Heart left ventricle (tissue), 16 donors: ENCODE results near the gene ZNF865. TPM values are rescaled to one million over a fixed set of nuclear protein-coding genes. Genes with fewer than 3 reads are reported as not detected.
A peak's percentile ranks its signal among the peaks of the same experiment; 100 is the strongest.

Source experiments
- ATAC-seq, 4 donors: fragments of 200-7000 bp; cut with Tn5 transposase; one replicate each; pipeline ENCODE4 v1.9.1; 2020 to 2022; ENCODE audit warnings: moderate library complexity in 4 of 4, mild to moderate bottlenecking in 3 of 4, moderate number of reproducible peaks in 1 of 4
- DNase-seq, 5 donors: peaks; one replicate each; pipeline ENCODE4 v3.0.0-alpha.2; 2020
- H3K27ac ChIP-seq, 12 donors: fragments of 200-600 bp; sonication (generic) in 4 of 12; one replicate each; pipeline versions ENCODE4 v1.5.0 to v1.8.0; 2016 to 2022; ENCODE audit warnings: mild to moderate bottlenecking in 2 of 12
- H3K27me3 ChIP-seq, 9 donors: fragments of 200-600 bp; sonication (generic) in 2 of 9; one replicate each; pipeline versions ENCODE4 v1.5.1 to v1.8.0; 2016 to 2022; ENCODE audit warnings: mild to moderate bottlenecking in 3 of 9
- H3K36me3 ChIP-seq, 9 donors: fragments of 200-600 bp; sonication (generic) in 2 of 9; one replicate each; pipeline versions ENCODE4 v1.5.0 to v1.8.0; 2018 to 2022; ENCODE audit warnings: mild to moderate bottlenecking in 2 of 9
- H3K4me1 ChIP-seq, 12 donors: fragments of 200-600 bp; sonication (generic) in 4 of 12; one replicate each; pipeline versions ENCODE4 v1.5.0 to v1.8.0; 2016 to 2022; ENCODE audit warnings: mild to moderate bottlenecking in 3 of 12
- H3K4me3 ChIP-seq, 12 donors: fragments of 200-600 bp; sonication (generic) in 4 of 12; one replicate each; pipeline versions ENCODE4 v1.5.0 to v1.8.0; 2017 to 2022; ENCODE audit warnings: mild to moderate bottlenecking in 9 of 12, moderate library complexity in 4 of 12
- H3K9me3 ChIP-seq, 12 donors: fragments of 200-600 bp; sonication (generic) in 4 of 12; one replicate each; pipeline versions ENCODE4 v1.5.0 to v1.8.0; 2016 to 2022; ENCODE audit warnings: mild to moderate bottlenecking in 1 of 12
- CTCF ChIP-seq, 12 donors: fragments of 200-600 bp; sonication (generic) in 4 of 12; IDR thresholded peaks; one replicate each; pipeline versions ENCODE4 v1.5.0 to v1.8.0; 2018 to 2022; ENCODE audit warnings: antibody characterized with exemption in 12 of 12, mild to moderate bottlenecking in 5 of 12
- POLR2A ChIP-seq, 2 donors: fragments of 450-650 bp; IDR thresholded peaks; one replicate each; pipeline ENCODE4 v1.6.1; 2017; ENCODE audit warnings: antibody characterized with exemption in 2 of 2, mild to moderate bottlenecking in 2 of 2, moderate library complexity in 2 of 2
- WGBS, 4 donors: extraction: QIAGEN DNeasy Blood & Tissue Kit in 2 of 4; methylation state at CpG; one replicate each; pipeline versions ENCODE4 v1.1.5 to v1.1.7; 2013 to 2018; 5-methylcytosine and 5-hydroxymethylcytosine counted together
- intact Hi-C, 10 donors: fragments of 100-400 bp; cut with DNase I; formaldehyde crosslinking; loops; one replicate each; pipeline versions ENCODE4 v1.11.1 to v1.14.2; 2022
- polyA plus RNA-seq, 2 donors: library from polyadenylated mRNA; stranded (reverse); fragments of 200-250 nt; gene quantifications; one replicate each; pipeline ENCODE4 v1.2.3, GENCODE V29; 2013
- total RNA-seq, 9 donors: library from RNA; depleted of rRNA in 2 of 9; stranded (reverse); fragments of >200 nt in 2 of 9; fragmentation: NEBNext Ultra II Directional in 3 of 9; extraction: Animal tissue kit (Norgen Biotek cat#: 25700) in 3 of 9; gene quantifications; one replicate each; pipeline versions ENCODE4 v1.1.0 to v1.2.4, GENCODE V29; 2016 to 2023
- donor health status: ischemic (EF 13 %, LVEDD 7.1; RV severe dilation, severe dysfunction).
- donor health status: healthy with polysubstance abuse.
- donor health status: DM: no; HTN: yes; CAD: no.
- donor health status: DM: no; HTN: no; CAD: no.
- donor health status: ischemic (EF 25% LVEDD 6.9; RV normal size, moderate dysfunction).
- donor health status: ischemic (EF 25% LVEDD 5.7; RV mildly dilated, moderate dysfunction).
- donor health status: healthy.
- donor health status: DM: yes; HTN: yes; CAD: no.
- donor health status: ischemic (EF 35%, LVEDD 5.7; RV mildly dilated, moderate dysfunction).
- donor health status: nonischemic (EF 11% LVEDD 7.7; RV severe dilation, severe dysfunction).
- donor health status: DM: yes; HTN: yes; CAD: no.
- donor health status: PGD.
- donor health status: ischemic (EF 29% LVEDD 5.4; RV normal size, mild dysfunction).
- donor health status: nonischemic (EF 23%, LVEDD 6.1; RV moderate dilation, normal function).

Gene ZNF865
- total and polyA plus RNA-seq, 11 donors = 11.4 to 24.3 (median 14.2) TPM

- ATAC-seq = no peak
- peak overlapping the region in 3 of 12 donors; percentile 99 to 100 (median 100) for H3K27ac ChIP-seq
- no peak for TF ChIP-seq POLR2A (IDR thresholded peaks at IDR 0.05)
- no peak for TF ChIP-seq CTCF (IDR thresholded peaks at IDR 0.05)
- H3K27me3 ChIP-seq = no peaks in the 10 kb centered on the region
- no peaks in the 10 kb centered on the region for H3K9me3 ChIP-seq
- peaks cover 0 to 11% (median 0%) of the 10 kb centered on the region in 9 donors for H3K36me3 ChIP-seq
- intact Hi-C loops = loop anchor here in 2 of 10 donors (2.0 kb wide), 1 partner anchor 18 kb away; no protein-coding TSS in a partner anchor
- DNase-seq = peak in 2 of 5 donors; percentile 57 to 72
- peaks cover 10 to 43% (median 37%) of the 10 kb centered on the region in 12 donors for H3K4me1 ChIP-seq
- no peak overlapping the region for H3K4me3 ChIP-seq
- 74 to 81% (median 78%) methylated on average over 65 to 71 of the region's 71 CpGs for WGBS, 4 donors
Observed at GRCh38 chr19:55652311-55653128, 47.1 kb downstream of the ZNF865 start.

GRCh38 chr19:55653651-55654322 is 48.3 kb downstream of the ZNF865 start:
- DNase-seq (peak; percentile 97 to 99 (median 98)), ATAC-seq (peak; percentile 67 to 83 (median 74))
- no peaks in the 10 kb centered on the region for H3K27me3 ChIP-seq
- peaks cover 0 to 11% (median 0%) of the 10 kb centered on the region in 9 donors for H3K36me3 ChIP-seq
- 0 to 1% (median 0%) methylated on average over 44 to 57 of the region's 57 CpGs for WGBS, 4 donors
- H3K9me3 ChIP-seq = no peaks in the 10 kb centered on the region
- H3K4me1 ChIP-seq = peaks cover 12 to 48% (median 42%) of the 10 kb centered on the region in 12 donors
- intact Hi-C loops = loop anchor here in 3 of 10 donors (1.0 to 2.0 kb wide), 3 partner anchors 19 to 22 kb away; partner anchors contain the start of gene EPN1 (in 2 of the 3)
- peak overlapping the region; percentile 94 to 100 (median 99) for H3K27ac ChIP-seq
- H3K4me3 ChIP-seq = peak overlapping the region; percentile 50 to 99 (median 93)
- TF ChIP-seq CTCF (IDR thresholded peaks at IDR 0.05) (peak; percentile 97 to 100 (median 99)), POLR2A (IDR thresholded peaks at IDR 0.05) (peak in 1 of 2 donors; percentile 71)

- H3K27me3 ChIP-seq = no peaks in the 10 kb centered on the region
- ATAC-seq = peak; percentile 72 to 84 (median 79)
- intact Hi-C loops = loop anchor here in 2 of 10 donors (1.0 to 2.0 kb wide), 2 partner anchors 20 to 21 kb away; partner anchors contain the start of gene EPN1 (in 2 of the 2)
- H3K9me3 ChIP-seq = no peaks in the 10 kb centered on the region
- H3K4me3 ChIP-seq = peak overlapping the region; percentile 50 to 99 (median 93)
- peaks cover 12 to 50% (median 44%) of the 10 kb centered on the region in 12 donors for H3K4me1 ChIP-seq
- 0 to 1% (median 1%) methylated on average over 43 to 52 of the region's 52 CpGs for WGBS, 4 donors
- no peak for TF ChIP-seq POLR2A (IDR thresholded peaks at IDR 0.05)
- TF ChIP-seq CTCF (IDR thresholded peaks at IDR 0.05) = no peak
- peak overlapping the region; percentile 94 to 100 (median 99) for H3K27ac ChIP-seq
- peak; percentile 99 to 100 (median 99) for DNase-seq
- H3K36me3 ChIP-seq = peaks cover 0 to 14% (median 4%) of the 10 kb centered on the region in 9 donors
Observed at GRCh38 chr19:55654323-55654867, 48.9 kb downstream of the ZNF865 start.
